Measurements from ENCODE around the gene PLXNB2.

Gene PLXNB2

GRCh38 chr22:50236731-50237409 lies 70.6 kb downstream of the PLXNB2 start:
- TF ChIP-seq CTCF (conservative IDR thresholded peaks at IDR 0.05; ENCODE audit: low read depth, low read length): peak; percentile 65
- no peak overlapping the region for H3K4me3 ChIP-seq (ENCODE audit: low read length)
- no peak for DNase-seq (ENCODE audit: low read depth)

- DNase-seq (ENCODE audit: low read depth): no peak
- no peak overlapping the region for H3K4me3 ChIP-seq (ENCODE audit: low read length)
- no peak for TF ChIP-seq CTCF (conservative IDR thresholded peaks at IDR 0.05; ENCODE audit: low read depth, low read length)
Observed at GRCh38 chr22:50233223-50233622, 74.2 kb downstream of the PLXNB2 start.

- H3K4me3 ChIP-seq (ENCODE audit: low read length): no peak overlapping the region
- DNase-seq (ENCODE audit: low read depth): no peak
- TF ChIP-seq CTCF (conservative IDR thresholded peaks at IDR 0.05; ENCODE audit: low read depth, low read length): no peak
Observed at GRCh38 chr22:50232481-50233151, 74.8 kb downstream of the PLXNB2 start.

GRCh38 chr22:50229370-50229769 lies 78.1 kb downstream of the PLXNB2 start:
- no peak for TF ChIP-seq CTCF (conservative IDR thresholded peaks at IDR 0.05; ENCODE audit: low read depth, low read length)
- no peak overlapping the region for H3K4me3 ChIP-seq (ENCODE audit: low read length)
- no peak for DNase-seq (ENCODE audit: low read depth)

- no peak for TF ChIP-seq CTCF (conservative IDR thresholded peaks at IDR 0.05; ENCODE audit: low read depth, low read length)
- H3K4me3 ChIP-seq (ENCODE audit: low read length): no peak overlapping the region
- no peak for DNase-seq (ENCODE audit: low read depth)
Observed at GRCh38 chr22:50228366-50228765, 79.1 kb downstream of the PLXNB2 start.

GRCh38 chr22:50227579-50228215 lies 79.7 kb downstream of the PLXNB2 start:
- no peak overlapping the region for H3K4me3 ChIP-seq (ENCODE audit: low read length)
- no peak for DNase-seq (ENCODE audit: low read depth)
- no peak for TF ChIP-seq CTCF (conservative IDR thresholded peaks at IDR 0.05; ENCODE audit: low read depth, low read length)

- TF ChIP-seq CTCF (conservative IDR thresholded peaks at IDR 0.05; ENCODE audit: low read depth, low read length): no peak
- no peak overlapping the region for H3K4me3 ChIP-seq (ENCODE audit: low read length)
- DNase-seq (ENCODE audit: low read depth): no peak
Observed at GRCh38 chr22:50226875-50227165, 80.6 kb downstream of the PLXNB2 start.
